NCI-H128 (cell line): Measurements from ENCODE around the gene RABL2A.
"Not testable (repeated sequence)": the region's sequence is repeated elsewhere in the genome, so short reads cannot be mapped to it uniquely, and the experiment has no call there.

Source experiments
- DNase-seq: peaks from one replicate; lab custom pipeline; 2025; ENCODE audit not compliant: unreplicated experiment; lab: John Stamatoyannopoulos, UW

The RABL2A gene

GRCh38 chr2:113626616-113627330 lies at the start of gene RABL2A:
TSS of gene RABL2A (plus strand) at chr2:113627266. CDS start at chr2:113628607, 1,341 bp downstream.
- DNase-seq = not testable (repeated sequence)

- not testable (repeated sequence) for DNase-seq
These were observed 48.6 kb upstream of the RABL2A start for GRCh38 chr2:113578508-113578907.

DNA sequence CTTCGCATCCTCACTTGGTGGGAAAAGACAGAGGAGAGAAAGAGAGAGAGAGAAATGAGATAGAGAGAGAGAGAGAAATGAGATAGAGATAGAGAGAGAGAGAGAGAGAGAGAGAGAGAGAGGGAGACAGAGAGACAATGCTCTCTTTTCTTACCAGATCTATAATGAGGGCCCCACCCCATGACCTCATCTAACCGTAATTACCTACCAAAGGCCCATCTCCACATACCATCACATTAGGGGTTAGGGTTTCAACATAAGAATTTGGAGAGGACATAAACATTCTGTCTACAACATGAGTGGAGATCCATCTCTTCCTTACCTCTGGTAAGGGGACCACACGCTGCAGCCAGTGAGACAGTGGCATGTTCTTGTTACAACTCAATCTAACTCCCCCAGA lies 44.6 kb upstream of the RABL2A start:
- not testable (repeated sequence) for DNase-seq

- not testable (repeated sequence) for DNase-seq
These were observed 43.4 kb upstream of the RABL2A start for GRCh38 chr2:113583521-113584225.

- DNase-seq = not testable (repeated sequence)
These were observed 42.6 kb upstream of the RABL2A start for GRCh38 chr2:113584311-113585092.

DNA sequence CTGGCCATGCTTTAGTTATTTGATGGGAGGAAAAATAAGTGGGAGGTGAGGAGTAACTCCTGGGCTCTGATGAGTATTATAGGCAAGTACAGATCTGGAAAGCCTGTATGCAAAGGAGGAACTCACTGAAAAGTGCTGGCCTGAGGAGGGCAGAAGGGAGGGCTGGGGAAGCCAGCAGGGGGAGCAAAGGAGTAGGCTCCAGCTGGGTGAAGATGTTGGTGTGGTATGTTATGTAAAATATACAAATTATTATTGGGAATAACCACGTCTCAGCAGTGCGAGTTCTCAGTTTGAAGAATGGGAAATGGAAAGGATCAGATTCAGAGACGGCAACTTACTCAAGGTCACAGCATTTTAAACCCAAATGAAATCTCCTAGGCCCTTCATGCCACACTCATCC lies 39.9 kb upstream of the RABL2A start:
- DNase-seq = not testable (repeated sequence)

- not testable (repeated sequence) for DNase-seq
These were observed 37.5 kb upstream of the RABL2A start for GRCh38 chr2:113589591-113589990.

GRCh38 chr2:113591926-113592325 lies 35.1 kb upstream of the RABL2A start:
- not testable (repeated sequence) for DNase-seq

- DNase-seq = not testable (repeated sequence)
These were observed 33.8 kb upstream of the RABL2A start for GRCh38 chr2:113593280-113593679.

DNA sequence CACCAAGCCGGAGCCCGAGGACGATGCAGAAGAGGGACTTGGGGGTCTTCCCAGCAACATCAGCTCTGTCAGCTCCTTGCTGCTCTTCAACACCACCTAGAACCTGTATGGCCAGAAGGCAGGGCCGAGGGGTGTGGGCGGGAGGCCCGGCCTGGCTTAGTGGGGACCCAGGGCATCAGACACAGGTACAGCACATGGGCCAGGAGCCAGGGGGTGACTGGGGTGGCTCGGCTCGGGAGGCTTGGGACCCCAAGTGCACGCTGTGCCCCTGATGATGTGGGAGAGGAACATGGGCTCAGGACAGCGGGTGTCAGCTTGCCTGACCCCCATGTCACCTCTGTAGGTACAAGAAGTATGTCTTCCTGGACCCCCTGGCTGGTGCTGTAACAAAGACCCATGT lies 31.3 kb upstream of the RABL2A start:
- DNase-seq = not testable (repeated sequence)

DNA sequence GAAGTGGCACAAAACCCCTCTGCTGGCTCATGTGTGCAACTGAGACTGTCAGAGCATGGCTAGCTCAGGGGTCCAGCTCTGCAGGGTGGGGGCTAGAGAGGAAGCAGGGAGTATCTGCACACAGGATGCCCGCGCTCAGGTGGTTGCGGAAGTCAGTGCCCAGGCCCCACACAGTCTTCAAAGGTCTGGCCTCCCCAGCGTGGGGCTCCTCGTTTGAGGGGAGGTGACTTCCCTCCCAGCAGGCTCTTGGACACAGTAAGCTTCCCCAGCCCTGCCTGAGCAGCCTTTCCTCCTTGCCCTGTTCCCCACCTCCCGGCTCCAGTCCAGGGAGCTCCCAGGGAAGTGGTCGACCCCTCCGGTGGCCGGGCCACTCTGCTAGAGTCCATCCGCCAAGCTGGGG lies 29.9 kb upstream of the RABL2A start:
- not testable (repeated sequence) for DNase-seq

GRCh38 chr2:113597572-113597971 lies 29.5 kb upstream of the RABL2A start:
- not testable (repeated sequence) for DNase-seq

GRCh38 chr2:113598180-113598579 lies 28.9 kb upstream of the RABL2A start:
- not testable (repeated sequence) for DNase-seq

DNA sequence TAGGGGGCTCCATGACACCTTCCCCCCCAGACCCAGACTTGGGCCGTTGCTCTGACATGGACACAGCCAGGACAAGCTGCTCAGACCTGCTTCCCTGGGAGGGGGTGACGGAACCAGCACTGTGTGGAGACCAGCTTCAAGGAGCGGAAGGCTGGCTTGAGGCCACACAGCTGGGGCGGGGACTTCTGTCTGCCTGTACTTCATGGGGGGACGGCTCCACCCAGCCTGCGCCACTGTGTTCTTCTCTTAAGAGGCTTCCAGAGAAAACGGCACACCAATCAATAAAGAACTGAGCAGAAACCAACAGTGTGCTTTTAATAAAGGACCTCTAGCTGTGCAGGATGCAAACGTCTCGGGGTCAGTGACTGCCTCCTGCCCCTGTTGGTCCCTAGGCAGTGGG lies 28.3 kb upstream of the RABL2A start:
- not testable (repeated sequence) for DNase-seq

DNA sequence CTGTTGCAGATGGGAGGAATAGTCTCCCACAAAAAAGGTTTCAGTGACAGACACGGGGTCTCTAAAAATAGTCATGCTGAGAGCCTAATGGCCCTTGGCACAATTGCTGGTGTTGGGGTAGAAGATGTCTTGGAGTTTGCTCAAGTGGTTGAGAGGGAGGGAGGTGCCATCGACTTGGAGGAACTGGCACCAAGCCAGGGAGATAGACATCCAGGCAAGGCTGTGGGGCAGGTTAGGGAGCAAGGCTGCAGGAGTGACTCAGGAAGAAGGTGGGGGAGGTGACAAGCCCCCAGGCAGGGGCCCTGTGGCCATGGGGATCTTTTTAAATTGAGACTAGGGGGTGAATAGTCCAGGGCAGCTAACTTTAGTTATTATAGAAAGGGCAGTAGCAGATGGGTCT lies 27.9 kb upstream of the RABL2A start:
- DNase-seq = not testable (repeated sequence)

DNA sequence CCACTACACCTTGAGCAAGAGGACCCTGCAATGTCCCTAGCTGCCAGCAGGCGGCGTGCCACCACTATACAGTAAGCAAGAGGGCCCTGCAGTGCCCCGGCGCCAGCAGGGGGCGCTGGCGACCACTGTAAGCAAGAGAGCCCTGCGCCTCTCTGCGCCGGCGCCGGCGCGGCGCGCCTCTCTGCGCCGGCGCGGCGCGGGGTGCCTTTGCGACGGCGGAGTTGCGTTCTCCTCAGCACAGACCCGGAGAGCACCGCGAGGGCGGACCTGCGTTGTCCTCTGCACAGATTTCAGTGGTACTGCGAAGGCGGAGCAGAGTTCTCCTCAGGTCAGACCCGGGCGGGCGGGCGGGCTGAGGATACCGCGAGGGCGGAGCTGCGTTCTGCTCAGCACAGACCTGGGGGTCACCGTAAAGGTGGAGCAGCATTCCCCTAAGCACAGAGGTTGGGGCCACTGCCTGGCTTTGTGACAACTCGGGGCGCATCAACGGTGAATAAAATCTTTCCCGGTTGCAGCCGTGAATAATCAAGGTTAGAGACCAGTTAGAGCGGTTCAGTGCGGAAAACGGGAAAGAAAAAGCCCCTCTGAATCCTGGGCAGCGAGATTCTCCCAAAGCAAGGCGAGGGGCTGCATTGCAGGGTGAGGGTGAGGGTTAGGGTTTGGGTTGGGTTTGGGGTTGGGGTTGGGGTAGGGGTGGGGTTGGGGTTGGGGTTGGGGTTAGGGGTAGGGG lies 24.9 kb upstream of the RABL2A start:
- not testable (repeated sequence) for DNase-seq

GRCh38 chr2:113602869-113603466 lies 24.1 kb upstream of the RABL2A start:
- no peak for DNase-seq

DNA sequence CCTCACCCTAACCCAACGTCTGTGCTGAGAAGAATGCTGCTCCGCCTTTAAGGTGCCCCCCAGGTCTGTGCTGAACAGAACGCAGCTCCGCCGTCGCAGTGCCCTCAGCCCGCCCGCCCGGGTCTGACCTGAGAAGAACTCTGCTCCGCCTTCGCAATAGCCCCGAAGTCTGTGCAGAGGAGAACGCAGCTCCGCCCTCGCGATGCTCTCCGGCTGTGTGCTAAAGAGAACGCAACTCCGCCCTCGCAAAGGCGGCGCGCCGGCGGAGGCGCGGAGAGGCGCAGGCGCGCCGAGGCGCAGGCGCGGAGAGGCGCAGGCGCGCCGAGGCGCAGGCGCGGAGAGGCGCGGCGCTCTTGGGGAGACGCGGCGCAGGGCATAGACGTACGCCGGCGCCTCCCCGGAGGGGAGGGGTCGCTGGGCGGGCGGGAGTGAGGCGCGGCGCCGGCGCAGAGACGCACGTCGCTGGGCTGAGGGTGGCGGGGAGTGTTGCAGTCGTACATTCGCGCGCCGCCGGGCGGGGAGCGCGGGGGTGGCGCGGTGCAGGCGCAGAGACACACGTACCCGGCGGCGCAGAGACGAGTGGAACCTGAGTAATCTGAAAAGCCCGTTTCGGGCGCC lies 23.5 kb upstream of the RABL2A start:
- not testable (repeated sequence) for DNase-seq

DNA sequence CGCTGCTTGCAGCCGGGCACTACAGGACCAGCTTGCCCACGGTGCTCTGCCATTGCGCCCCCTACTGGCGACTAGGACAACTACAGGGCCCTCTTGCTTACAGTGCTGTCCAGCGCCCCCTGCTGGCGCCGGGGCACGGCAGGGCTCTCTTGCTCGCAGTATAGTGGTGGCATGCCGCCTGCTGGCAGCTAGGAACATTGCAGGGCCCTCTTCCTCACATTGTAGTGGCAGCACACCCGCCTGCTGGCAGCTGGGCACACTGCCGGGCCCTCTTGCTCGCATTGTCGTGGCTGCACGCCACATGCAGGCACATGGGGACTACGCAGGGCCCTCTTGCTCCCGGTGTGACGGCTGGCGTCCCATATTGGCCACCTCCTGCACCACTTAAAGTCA lies 23.0 kb upstream of the RABL2A start:
- DNase-seq = not testable (repeated sequence)

- DNase-seq = not testable (repeated sequence)
These were observed 22.4 kb upstream of the RABL2A start for GRCh38 chr2:113604661-113605060.
